HUDEP-2 (cell line): ENCODE measurements around the gene ADCY9.
"Not testable (repeated sequence)": the region's sequence is repeated elsewhere in the genome, so short reads cannot be mapped to it uniquely, and the experiment has no call there.

Experiments used
- DNase-seq, 76 experiments: peaks; one replicate each; lab custom pipeline; 2025; ENCODE audit not compliant: unreplicated experiment in 76 of 76; lab: John Stamatoyannopoulos, UW

The ADCY9 gene

DNA sequence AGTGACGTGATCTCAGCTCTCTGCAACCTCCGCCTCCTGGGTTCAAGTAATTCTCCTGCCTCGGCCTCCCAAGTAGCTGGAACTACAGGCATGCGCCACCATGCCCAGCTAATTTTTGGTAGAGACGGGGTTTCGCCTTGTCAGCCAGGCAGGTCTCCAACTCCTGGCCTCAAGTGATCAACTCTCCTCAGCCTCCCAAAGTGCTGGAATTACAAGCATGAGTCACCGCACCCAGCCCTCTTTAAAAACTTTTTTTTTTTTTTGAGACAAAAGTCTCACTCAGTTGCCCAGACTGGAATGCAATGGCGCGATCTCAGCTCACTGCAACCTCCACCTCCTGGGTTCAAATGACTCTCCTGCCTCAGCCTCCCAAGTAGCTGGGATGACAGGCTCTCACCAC is 43.1 kb downstream of the ADCY9 start:
- not testable (repeated sequence) for DNase-seq

- no peak for DNase-seq
Observed at GRCh38 chr16:4071686-4072561, 44.3 kb downstream of the ADCY9 start.

DNA sequence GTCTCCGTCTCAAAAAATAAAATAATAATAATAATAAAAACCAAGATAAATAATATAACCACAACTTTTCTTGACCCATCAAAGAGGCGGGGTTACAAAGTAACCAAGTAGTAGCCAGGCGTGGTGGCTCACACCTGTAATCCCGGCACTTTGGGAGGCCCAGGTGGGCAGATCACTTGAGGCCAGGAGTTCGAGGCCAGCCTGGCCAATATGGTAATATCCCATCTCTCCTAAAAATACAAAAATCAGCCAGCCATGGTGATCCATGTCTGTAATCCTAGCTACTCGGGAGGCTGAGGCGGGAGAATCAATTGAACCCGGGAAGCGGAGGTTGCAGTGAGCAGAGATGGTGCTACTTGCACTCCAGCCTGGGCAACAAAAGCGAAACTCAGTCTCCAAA is 45.3 kb downstream of the ADCY9 start:
- no peak for DNase-seq

- DNase-seq = no peak
Observed at GRCh38 chr16:4067262-4068001, 48.8 kb downstream of the ADCY9 start.

DNA sequence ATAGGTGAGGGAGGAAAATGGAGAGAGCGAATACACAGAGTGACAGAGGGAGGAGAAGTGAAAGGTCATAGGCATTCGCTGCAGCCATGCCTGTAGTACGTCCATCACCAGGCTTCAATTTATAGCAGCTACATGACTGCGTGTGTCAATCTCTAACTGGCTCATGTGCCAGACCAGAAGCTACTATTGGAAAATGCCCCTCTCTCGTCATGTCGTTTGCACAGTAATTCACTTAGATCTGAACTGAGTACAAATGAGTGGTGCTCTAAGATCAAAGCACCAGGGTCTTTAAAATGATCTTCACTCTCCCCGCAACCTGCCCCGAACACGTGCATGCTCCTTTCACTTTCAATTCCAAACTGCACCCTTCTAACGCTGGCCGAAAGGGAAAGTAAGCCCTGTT is 51.3 kb downstream of the ADCY9 start:
- DNase-seq = no peak

DNA sequence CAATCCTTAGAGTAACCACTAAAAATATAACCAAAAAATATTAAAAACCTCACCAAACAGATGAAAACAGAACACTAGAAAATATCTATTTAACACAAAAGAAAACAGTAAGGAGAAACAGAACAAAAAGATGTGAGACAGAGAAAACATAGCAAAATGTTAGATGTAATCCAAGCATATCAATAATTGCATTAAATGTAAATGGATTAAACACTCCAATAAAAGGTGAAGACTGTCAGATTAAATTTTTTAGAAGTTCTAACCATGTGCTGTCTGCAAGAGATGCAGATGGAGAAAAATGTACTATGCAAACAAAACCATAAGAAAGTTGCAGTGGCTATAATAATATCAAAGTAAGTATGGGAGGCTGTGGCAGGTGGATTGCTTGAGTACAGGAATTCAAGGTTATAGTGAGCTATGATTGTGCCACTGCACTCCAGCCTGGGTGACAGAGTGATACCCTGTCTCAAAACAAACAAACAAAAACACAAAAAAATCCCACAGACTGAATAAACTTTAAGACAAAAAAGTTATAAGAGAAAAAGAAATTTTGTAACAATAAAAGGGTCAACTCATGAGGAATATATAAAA is 53.9 kb downstream of the ADCY9 start:
- DNase-seq = no peak

DNA sequence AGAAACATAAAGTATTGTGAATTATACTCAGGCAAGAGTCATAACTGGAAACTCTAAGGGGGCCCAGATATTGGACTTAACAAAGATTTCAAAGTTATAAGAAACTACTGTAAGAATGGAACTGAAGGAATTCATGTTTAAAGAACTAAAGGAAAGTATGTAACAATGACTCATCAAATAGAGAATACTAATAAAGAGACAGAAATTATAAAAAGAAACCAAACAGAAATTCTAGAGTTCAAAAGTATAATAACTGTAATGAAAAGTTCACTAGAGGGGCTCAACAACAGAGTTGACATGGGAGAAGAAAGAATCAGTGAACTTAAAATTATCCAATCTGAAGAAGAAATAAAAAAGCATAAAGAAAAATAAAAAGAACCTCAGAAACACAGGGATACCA is 55.4 kb downstream of the ADCY9 start:
- no peak for DNase-seq

DNA sequence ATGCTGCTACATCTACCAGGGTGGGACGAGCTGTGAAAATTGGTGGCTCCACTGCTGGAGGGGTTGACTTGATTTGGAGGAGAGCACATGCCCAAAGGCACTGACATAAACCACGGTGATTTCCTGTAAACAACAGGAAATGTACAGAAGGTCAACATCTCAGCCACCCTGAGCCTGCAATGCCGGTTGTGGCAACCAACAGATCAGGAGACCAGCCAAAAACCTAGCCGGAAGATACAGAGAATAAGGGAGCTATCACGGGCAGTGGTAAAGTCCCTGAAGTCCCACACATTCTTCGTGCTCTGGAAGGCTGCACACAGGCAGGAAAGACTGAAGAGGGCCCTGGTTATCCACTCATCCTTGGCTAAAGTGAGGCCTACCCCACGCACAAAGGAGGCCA is 56.2 kb downstream of the ADCY9 start:
- no peak for DNase-seq

DNA sequence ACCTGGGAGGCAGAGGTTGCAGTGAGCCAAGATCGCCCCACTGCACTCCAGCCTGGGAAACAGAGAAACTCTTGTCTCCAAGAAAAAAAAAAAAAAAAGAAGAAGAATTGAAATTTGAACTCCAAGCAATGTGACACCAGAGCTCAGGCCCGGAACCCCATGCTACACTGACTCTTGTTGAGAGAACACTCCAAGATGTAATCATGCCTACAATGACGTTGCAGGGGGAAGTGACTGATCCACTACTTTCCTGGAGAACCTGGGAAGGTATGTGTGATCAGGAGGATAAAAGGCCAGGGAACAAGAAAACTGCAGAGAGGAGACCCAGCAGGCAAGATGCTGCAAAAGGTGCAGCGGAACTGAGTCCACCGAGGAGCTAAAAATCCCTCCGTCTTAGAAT is 57.9 kb downstream of the ADCY9 start:
- DNase-seq = no peak

DNA sequence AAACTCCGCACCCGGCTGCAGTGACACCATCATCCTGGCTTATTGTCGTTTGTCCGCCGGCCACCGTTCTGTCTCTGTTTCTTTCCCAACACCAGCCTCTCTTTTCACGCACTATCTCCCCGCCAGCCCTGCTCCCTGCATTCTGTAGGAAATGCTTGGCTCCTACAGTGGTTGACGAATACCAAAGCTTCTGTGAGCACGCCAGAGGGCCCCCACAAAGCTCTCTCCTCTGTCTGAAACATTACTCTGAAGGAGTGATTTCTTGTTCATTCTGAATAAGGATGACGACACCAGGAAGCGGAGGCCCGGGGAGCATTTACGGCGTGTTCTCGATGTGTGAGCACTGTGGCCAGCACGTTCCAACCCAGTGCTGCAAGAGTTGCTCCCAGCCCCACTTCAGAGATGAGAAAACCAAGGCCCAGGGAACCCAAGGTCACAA is 58.8 kb downstream of the ADCY9 start:
- no peak for DNase-seq

- DNase-seq = no peak
Observed at GRCh38 chr16:4056161-4057105, 59.8 kb downstream of the ADCY9 start.

DNA sequence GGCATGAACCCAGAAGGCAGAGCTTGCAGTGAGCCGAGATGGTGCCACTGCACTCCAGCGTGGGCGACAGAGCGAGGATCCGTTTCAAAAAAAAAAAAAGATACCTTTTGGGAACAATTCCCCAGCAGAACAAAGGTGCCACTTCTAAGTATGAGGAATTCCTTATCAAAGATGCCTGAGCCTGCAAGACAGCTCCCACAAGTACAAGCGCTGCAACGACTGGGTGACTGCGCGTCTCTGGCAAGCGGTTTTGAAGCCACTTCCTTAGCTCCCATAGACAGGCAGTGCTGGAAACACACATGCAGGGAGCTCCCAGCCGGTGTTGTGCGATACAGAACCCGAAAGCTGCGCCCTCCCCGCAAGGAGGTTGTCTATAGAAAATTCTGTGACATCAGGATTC is 60.5 kb downstream of the ADCY9 start:
- no peak for DNase-seq

DNA sequence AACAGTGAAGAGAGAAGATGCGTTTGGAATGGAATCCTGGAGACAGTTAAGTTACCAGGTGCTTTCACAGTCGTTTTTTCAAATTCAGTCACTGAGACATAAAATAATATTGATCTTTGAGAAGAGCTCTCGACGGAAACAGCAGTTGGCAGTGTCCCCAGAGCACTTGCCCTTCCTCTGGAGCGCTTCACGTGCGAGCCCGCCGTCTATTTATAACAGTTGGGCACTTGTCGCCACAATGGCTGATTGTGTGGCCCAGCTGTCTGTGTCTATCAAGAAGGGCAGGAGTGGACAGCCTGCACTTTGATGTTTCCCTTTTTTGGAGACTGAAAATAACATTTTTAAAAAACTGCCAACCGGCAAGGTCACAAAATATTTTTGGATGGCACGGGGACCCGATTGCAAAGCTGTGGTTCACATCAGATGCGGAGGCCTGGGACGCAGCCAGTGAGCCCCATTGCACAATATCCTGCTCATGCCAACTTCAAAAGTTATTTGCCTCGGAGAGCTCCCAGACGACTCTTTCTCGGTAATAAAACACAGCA is 62.9 kb downstream of the ADCY9 start:
- no peak for DNase-seq

DNA sequence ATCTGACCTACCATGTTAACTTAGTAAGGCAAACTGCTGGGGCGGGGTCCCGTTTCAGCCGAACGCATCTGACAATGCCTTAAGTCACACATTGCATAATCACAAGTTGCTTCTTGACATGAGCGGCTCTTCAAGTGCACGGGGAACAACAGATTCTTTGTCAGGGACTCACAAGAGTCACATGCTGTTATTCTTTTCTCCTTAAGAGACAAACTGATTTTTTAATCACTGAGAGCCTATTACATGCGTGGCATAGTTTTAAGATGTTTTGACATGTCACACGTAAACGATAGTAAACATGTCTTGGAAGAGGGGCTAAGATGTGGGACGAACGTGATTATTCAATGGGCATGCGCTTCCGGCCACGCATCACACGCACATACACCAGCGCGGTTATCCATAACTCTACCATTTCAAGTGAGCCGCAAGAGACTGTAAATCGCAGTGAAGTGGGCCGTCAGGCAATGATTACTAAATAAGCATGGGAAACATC is 63.4 kb downstream of the ADCY9 start:
- DNase-seq = no peak

DNA sequence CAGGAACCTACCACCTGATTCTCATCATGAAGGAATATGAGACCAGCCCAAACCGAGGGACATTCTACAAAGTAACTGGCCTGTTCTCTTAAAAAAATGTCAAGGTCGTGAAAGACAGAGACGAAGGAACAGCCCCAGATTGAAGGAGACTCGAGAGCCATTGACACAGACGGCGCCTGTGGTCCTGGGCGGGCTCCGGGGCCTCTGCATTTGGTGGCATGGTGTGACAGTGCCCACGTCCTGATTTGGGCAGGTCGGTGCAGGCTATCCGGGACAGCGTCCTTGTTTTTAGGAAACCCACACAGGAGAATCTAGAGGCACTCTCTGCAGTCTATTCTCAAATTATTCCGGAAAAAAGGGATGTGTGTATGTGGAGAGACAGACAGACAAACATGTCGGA is 64.1 kb downstream of the ADCY9 start:
- DNase-seq = no peak

GRCh38 chr16:4051591-4051990 is 64.7 kb downstream of the ADCY9 start:
- DNase-seq = no peak

- DNase-seq = no peak
Observed at GRCh38 chr16:4049031-4049430, 67.2 kb downstream of the ADCY9 start.

DNA sequence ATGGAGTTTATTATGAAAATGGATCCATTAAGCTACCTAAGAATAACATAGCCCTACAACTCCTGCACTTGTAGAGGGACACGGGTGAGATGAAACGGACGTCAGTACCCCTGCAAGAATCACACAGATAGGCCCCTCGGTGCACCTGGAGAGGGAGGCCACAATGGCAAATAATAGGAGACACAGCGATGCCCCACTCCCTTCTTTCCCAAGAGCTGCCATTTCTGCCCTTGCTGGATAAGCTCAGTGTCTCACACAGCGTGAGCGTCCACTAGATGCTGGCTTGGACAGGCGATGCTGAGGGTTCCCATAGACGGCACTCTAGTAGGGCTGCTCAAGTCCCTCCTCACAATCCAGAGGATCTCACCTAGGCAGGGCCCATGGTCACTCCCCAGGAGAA is 67.8 kb downstream of the ADCY9 start:
- DNase-seq = no peak

- no peak for DNase-seq
Observed at GRCh38 chr16:4046221-4046620, 70.0 kb downstream of the ADCY9 start.

GRCh38 chr16:4045561-4045960 is 70.7 kb downstream of the ADCY9 start:
- not testable (repeated sequence) for DNase-seq
